Nephron (organoid): Measurements from ENCODE around the gene GLMN.

Experiments used
- H3K27ac Mint-ChIP-seq, 3 experiments: 2 replicates each; pipeline ENCODE4 v1.8.0; 2020; ENCODE audit warnings: mixed read lengths in 3 of 3, mild to moderate bottlenecking in 2 of 3, moderate library complexity in 1 of 3
- H3K27me3 Mint-ChIP-seq: 2 replicates; pipeline ENCODE4 v1.8.0; 2021; ENCODE audit warnings: low read depth, mild to moderate bottlenecking, moderate library complexity, mixed read lengths
- H3K36me3 Mint-ChIP-seq: 2 replicates; pipeline ENCODE4 v1.8.0; 2020; ENCODE audit warnings: low read depth, mixed read lengths
- H3K4me1 Mint-ChIP-seq: 2 replicates; pipeline ENCODE4 v1.8.0; 2020; ENCODE audit warnings: mixed read lengths
- H3K4me3 Mint-ChIP-seq, 3 experiments: 2 replicates each; pipeline ENCODE4 v1.8.0; 2020; ENCODE audit warnings: mild to moderate bottlenecking in 3 of 3, mixed read lengths in 3 of 3, moderate library complexity in 2 of 3
- H3K9me3 Mint-ChIP-seq: 2 replicates; pipeline ENCODE4 v1.8.0; 2020; ENCODE audit warnings: mixed read lengths
- CTCF ChIP-seq, 3 experiments: fragments of 200-600 bp; sonication (generic); IDR thresholded peaks; one replicate each; pipeline ENCODE4 v1.5.0; 2021; ENCODE audit warnings: antibody characterized with exemption in 3 of 3; ENCODE audit not compliant: unreplicated experiment in 3 of 3

Gene GLMN

GRCh38 chr1:92323473-92324453 lies 25.0 kb upstream of the GLMN start:
- no peak for TF ChIP-seq CTCF (IDR thresholded peaks at IDR 0.05; ENCODE audit: unreplicated experiment in 3 of 3)
- Mint-ChIP-seq H3K36me3 (peaks cover 76% of the 10 kb centered on the region), H3K4me3 (no peak overlapping the region), H3K27me3 (no peaks in the 10 kb centered on the region), H3K9me3 (peaks cover 37% of the 10 kb centered on the region), H3K4me1 (no peaks in the 10 kb centered on the region), H3K27ac (no peak overlapping the region)

- no peaks in the 10 kb centered on the region for H3K9me3 Mint-ChIP-seq
- peaks cover 62% of the 10 kb centered on the region for H3K36me3 Mint-ChIP-seq
- H3K4me1 Mint-ChIP-seq = no peaks in the 10 kb centered on the region
- no peak overlapping the region for H3K27ac Mint-ChIP-seq
- H3K4me3 Mint-ChIP-seq = no peak overlapping the region
- TF ChIP-seq CTCF (IDR thresholded peaks at IDR 0.05; ENCODE audit: unreplicated experiment in 3 of 3) = no peak
- no peaks in the 10 kb centered on the region for H3K27me3 Mint-ChIP-seq
These were observed 19.2 kb upstream of the GLMN start for GRCh38 chr1:92317836-92318493.

- Mint-ChIP-seq H3K4me3 (no peak overlapping the region), H3K9me3 (no peaks in the 10 kb centered on the region), H3K36me3 (peaks cover 66% of the 10 kb centered on the region), H3K27ac (no peak overlapping the region), H3K4me1 (no peaks in the 10 kb centered on the region), H3K27me3 (no peaks in the 10 kb centered on the region)
- no peak for TF ChIP-seq CTCF (IDR thresholded peaks at IDR 0.05; ENCODE audit: unreplicated experiment in 3 of 3)
These were observed 17.2 kb upstream of the GLMN start for GRCh38 chr1:92315766-92316599.

- no peaks in the 10 kb centered on the region for H3K27me3 Mint-ChIP-seq
- peaks cover 61% of the 10 kb centered on the region for H3K36me3 Mint-ChIP-seq
- no peaks in the 10 kb centered on the region for H3K9me3 Mint-ChIP-seq
- no peaks in the 10 kb centered on the region for H3K4me1 Mint-ChIP-seq
- TF ChIP-seq CTCF (IDR thresholded peaks at IDR 0.05; ENCODE audit: unreplicated experiment in 3 of 3) = no peak
- H3K27ac Mint-ChIP-seq = no peak overlapping the region
- H3K4me3 Mint-ChIP-seq = no peak overlapping the region
These were observed 15.2 kb upstream of the GLMN start for GRCh38 chr1:92314024-92314423.

- no peak overlapping the region for H3K4me3 Mint-ChIP-seq
- H3K36me3 Mint-ChIP-seq = peaks cover 55% of the 10 kb centered on the region
- no peaks in the 10 kb centered on the region for H3K4me1 Mint-ChIP-seq
- no peaks in the 10 kb centered on the region for H3K27me3 Mint-ChIP-seq
- H3K9me3 Mint-ChIP-seq = no peaks in the 10 kb centered on the region
- peak; percentile 45 to 60 (median 52) for TF ChIP-seq CTCF (IDR thresholded peaks at IDR 0.05; ENCODE audit: unreplicated experiment in 3 of 3)
- H3K27ac Mint-ChIP-seq = no peak overlapping the region
These were observed 11.4 kb upstream of the GLMN start for GRCh38 chr1:92310185-92310597.
